Cortex of kidney (tissue), 1 donor: ENCODE measurements around the gene RACGAP1.

ENCODE experiments used
- DNase-seq: peaks from one replicate; lab custom pipeline; 2025; lab: John Stamatoyannopoulos, UW

RACGAP1 gene

DNA sequence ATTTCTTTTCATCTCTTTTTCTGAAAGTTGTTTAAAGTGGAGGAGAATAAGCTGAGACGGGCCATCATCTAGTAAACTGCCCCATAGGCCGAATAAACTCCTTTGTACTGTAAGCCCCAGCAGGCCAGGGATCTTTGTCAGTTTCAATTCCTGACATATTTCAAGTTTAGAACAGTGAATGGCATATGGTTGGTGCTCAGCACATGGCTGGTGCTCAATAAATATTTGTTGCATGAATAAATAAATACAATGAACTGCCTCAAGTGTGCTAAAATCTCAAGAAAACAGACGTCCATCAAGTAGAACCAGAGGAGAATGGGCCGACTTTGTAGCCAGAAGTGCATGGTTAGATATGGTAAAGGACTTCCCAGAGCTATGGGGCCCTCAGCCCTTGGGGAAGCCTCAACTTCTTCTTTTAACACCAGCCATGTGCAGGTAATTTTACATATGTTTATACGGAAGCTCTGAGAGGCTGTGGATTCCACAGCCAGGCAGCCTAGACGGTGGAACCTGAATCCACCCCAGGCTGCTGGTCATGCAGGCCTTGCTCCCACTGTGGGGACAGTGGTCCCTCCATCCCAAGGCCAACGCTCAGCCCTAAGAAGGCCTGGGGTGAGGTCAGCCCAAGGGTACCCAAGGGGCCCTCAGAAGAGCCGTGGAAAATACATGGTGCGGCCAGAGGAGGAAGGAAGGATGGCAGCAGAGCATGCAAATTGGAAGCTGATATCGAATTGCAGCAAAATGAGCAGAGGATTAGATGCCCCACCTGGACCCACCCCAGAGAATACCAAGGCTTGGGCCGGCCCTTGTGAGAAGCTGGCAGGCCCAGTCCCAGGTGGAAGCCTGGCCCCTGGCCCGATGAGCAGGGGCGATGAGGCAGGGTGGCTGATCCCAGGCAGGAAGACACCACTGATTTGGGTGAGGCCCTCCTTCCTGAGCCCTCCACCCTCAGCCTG, 83.5 kb downstream of the RACGAP1 start:
- no peak for DNase-seq

DNA sequence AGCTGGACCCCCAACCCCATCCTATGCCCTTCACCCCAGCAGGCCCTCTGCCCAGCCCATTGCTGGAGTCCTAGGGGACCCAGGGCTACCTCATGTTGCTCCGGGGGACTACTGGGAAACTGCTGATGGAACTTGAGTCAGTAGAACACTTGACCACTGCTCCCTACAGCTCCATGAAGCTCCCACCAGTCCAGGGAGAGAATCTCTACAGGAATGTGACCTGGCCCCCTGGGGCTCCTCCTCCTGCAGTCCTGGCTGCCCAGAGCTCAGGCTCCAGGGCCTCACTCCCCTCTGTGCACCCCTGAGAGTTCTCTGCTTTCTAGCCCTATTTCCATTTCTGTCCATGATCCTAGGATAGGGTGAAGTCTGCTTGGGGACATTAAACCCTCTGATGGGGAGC, 85.6 kb downstream of the RACGAP1 start:
- DNase-seq, result no peak

DNA sequence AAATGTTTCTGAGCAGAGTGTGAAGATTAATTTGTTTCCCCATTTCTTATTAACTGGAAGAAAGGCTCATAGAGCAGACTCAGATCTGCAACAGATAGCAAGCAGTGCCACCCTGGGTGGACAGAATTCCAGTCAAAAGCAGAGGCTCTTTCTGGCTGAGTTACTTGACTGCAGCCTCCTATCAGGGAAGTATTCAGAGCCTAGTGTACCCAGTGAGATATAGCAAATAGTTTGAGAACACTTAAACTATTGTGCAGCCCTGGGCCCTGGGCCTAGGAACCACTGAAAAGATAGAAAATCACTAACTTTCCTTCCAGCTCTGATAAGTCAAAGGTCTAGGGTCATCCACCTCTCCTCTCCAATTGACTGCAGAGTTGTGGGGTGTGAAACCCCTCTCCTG, 86.0 kb downstream of the RACGAP1 start:
- no peak for DNase-seq
